Stimulated activated CD4-positive, alpha-beta T cell treated with anti-CD3 and anti-CD28 coated beads, Interleukin-1b, Interleukin-23, amount 100 ng/mL, for 24 hours (primary cell): ENCODE results near the gene DPP6.

ENCODE experiments used
- DNase-seq, 4 experiments: peaks; one replicate each; pipeline ENCODE4 v3.0.0-alpha.2; 2020; ENCODE audit warnings: low read depth in 4 of 4, low spot score in 1 of 4

The DPP6 gene

DNA sequence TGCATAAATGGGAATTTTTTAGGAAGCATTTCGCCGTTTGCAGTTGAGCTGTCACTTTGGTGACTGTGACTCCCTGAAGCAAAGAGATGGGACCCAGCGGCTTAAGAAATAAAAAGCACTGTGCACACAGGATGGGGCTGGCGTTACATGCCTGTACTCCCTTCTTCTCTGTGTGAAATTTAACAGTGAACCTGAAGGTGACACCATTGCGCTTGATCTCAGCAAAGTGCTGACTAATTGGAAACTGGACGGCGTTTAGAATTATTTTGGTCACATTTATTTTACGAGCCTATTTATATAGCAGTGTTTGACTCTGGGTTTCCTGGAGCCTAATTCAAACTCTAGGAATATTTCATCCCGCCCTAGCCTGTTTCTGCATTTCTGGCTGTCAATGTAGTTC is 804.5 kb downstream of the DPP6 start:
- no peak for DNase-seq

DNA sequence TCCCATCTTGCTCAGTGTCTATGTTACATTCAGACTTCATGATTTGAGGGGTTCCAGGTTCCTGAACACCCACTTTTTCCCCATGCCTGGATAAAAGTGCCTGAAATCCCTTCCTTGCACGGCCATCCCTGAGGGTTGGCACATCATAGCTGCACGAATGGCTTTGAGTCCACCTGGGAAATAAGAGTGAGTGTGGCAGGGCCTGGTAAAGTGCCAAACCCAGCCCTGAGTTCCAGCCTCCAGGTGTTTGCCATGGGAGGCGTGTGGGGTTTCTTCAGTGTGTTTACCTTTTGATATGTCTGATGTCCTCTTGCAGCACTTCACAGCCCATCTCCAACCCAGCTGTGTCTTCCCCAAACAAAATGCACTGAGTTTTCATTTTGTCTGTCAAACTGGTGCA is 805.0 kb downstream of the DPP6 start:
- DNase-seq = no peak

GRCh38 chr7:154857728-154858681 is 805.8 kb downstream of the DPP6 start:
- no peak for DNase-seq

DNA sequence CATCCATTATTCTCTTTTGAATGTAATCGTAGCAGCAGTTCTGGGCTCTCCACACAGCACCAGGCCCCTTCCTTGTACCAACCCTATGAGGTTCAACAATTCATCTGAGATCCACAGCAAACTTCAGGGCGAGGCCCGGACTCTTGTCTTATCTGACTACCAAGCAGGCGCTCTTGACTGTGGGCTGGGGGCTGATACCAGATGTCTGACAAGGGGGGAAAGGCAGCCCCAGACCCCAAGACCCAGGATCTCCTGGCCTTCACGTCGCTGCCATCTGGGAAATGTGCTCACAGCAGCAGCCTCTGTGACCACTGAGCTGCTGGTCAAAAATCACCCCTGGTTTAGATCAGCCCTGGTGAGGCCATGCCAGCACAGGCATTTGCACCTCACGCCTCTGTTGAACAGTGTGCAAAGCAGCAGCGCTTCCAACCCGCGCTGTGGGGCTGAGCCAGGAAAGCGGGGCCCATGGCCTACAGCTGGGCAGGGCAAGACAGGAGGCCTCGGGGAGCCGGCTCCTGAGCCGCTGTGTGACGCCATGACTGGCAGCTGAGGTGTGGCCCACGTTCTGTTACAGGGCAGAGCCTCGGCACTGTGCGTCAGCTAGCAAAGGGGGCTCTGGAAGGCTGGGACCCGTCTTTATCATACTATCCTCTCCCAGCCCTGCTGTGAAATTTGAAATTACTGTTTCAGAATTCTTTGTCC is 806.8 kb downstream of the DPP6 start:
- no peak for DNase-seq

DNA sequence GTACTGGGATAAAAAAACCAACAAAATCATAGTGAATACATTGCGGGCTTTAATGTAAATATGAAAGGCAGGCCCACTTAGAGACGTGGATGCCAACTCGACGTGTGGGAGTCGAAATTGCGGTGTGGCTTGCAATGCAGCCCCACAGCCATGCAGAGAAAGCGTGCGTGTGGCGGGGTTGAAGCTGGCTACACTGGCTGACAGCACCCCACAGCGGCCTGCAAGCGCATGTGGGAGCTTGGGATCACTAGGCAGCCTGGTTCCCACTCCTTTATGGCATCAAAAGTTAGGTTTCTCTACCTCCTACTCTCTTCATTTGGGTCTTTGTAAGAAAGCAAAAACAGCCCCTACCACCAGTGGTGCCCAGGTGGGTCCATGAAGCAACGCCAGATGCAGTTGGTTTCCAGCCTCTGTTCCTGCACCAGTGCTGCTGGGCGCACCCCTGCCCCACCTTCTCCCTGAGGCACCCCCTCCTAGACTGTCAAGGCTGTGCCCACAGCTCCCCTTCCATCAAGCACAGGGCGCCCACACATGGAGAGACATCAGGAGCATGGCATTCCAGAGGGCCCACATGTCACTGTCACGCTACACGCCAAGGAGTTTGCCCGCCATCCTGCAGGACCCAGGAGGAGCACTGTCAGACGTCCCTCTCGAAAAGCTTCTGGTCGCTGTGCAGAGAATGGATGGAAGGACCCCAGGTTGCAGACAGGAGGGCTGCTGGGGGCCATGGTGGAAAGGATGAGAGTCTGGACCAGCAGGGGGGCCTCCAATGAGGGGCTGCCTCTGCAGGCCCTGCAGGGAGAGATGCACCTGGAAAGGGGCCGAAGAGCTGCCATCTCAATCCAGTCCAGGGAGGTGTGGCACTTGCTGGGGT is 807.8 kb downstream of the DPP6 start:
- DNase-seq = no peak

DNA sequence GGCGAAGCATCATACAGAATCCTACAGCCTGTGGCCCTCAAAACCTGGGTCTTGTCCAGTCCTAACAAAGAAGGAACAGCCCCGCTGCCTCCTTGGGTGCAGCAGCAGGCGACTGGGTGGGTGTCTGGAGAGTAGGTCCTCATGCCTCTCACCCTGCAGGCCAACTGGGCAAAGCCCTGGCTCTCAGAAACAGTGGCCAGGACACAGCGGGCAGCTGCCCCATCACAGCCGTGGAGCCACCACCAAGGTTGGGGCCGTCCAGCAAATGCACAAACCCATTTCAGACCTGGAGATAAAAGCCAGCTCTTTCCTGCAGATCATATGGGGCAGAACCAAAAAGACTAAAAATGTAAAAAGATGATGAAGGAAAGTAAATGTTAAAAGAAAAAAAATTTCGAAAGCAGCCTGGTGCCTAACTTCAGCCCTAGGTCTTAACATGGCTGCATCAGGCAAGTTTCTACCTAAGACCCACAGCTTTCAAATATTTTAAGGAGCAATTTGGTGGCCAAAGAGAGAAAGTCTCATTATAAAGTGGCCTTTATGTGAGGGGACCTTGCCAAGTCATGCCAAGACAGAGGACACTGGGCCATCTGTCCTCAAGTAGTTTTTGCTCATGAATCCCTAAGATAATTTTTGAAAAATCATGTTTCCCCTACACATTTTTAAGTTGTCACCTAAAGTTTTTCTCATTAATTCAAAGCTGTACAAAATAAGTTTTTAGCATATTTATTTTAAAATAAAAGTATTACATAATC is 808.6 kb downstream of the DPP6 start:
- no peak for DNase-seq

- no peak for DNase-seq
These were observed 809.4 kb downstream of the DPP6 start for GRCh38 chr7:154861589-154861988.

- DNase-seq = no peak
These were observed 810.1 kb downstream of the DPP6 start for GRCh38 chr7:154862153-154862791.

- no peak for DNase-seq
These were observed 811.7 kb downstream of the DPP6 start for GRCh38 chr7:154863766-154864522.

DNA sequence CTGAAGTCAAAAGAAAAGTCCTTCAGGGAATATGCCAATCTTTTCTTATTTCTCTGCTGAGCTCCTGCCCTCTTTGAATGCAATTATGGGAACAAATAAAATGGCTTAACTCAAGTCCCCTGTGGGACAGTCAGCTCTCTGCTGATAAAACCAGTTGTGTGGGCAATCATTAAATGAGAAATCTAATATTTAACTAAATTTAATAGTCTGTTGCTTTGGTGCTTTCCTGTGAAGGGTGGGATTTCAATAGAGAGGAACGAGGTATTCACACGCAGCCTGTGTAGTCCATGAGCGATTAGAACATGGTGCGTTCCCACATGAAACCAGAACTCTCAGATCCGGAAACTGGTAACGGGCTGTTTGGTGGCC is 812.3 kb downstream of the DPP6 start:
- DNase-seq = no peak

- DNase-seq = no peak
These were observed 813.9 kb downstream of the DPP6 start for GRCh38 chr7:154865984-154866685.

DNA sequence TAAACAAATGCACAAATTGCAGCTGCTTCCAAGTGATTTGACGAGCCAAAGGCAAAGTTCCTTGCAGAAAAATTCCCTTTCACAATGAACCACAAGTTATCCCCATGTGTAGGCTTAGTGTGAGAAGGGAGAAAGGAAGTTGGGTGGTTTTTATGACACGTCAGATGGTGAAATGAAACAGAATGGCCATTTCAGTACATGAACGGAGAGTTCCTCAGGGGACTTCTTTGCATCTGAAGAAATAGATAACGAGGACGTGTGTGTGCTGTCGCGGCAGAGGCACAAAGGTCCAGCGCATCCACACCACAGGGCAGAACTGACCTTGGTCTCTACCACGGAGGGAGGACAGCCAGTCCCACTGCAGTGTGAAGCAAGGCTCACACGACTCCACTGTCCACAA is 814.9 kb downstream of the DPP6 start:
- no peak for DNase-seq

- no peak for DNase-seq
These were observed 816.7 kb downstream of the DPP6 start for GRCh38 chr7:154868921-154869320.

DNA sequence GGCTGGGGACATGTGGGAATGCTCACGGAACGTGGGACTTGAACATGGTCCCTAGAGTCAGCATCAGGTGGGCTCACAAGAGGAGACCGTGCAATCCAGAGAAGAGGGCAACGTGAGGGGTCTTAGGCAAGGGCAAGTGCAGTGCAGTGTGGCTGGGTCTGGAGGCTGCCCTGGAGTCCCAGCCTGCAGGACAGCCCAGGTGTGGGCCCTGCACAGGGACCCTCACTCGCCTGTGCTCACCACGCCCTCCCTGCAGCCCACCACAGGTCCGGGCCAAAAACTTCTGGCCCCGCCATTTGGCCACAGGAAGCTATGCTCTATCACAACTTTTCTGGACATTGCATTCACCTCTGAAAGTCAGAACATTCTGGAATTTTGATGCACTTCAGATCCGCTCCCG is 817.2 kb downstream of the DPP6 start:
- no peak for DNase-seq

- no peak for DNase-seq
These were observed 819.3 kb downstream of the DPP6 start for GRCh38 chr7:154871507-154871906.

- DNase-seq = no peak
These were observed 819.9 kb downstream of the DPP6 start for GRCh38 chr7:154871928-154872750.

GRCh38 chr7:154872811-154873499 is 820.8 kb downstream of the DPP6 start:
- no peak for DNase-seq
